NCI-H446 treated with DMSO at 0.1 percent for 48 hours (cell line): ENCODE measurements around the gene PTPN11.
A peak's percentile ranks its signal among the peaks of the same experiment; 100 is the strongest.
"Not testable (repeated sequence)": the region's sequence is repeated elsewhere in the genome, so short reads cannot be mapped to it uniquely, and the experiment has no call there.

Source experiments
- DNase-seq: peaks from one replicate; lab custom pipeline; 2025; lab: John Stamatoyannopoulos, UW

The PTPN11 gene

DNA sequence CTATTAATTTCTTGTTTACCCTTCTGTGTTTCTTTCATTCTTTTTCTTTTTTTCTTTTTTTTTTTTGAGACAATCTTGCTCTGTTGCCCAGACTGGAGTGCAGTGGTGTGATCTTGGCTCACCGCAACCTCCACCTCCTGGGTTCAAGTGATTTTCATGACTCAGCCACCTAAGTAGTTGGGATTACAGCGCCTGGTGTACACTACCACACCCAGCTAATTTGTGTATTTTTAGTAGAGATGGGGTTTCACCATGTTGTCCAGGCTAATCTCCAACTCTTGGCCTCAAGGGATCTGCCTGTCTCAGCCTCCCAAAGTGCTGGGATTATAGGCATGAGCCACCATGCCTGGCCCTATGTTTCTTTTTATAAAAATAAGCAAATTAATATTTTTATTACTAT lies 29.4 kb downstream of the PTPN11 start:
- DNase-seq = not testable (repeated sequence)

DNA sequence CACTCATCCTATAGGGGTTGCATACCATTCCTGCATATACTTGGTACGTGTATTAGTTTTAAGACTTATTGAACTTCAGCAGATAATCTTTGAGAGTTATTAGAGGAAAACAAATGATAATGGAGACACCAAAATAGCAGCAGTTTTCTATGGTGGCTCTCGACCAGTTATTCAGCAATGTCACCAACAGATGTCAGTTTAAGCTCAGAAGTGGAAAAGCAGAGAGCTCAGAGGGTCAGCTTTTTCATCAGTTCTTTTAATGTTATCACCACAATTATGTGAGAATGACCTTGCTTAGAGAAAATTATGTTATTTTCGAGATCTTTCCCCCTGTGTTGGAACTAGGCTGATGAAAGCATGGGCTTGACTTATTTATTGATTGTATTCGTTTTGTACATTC lies 32.0 kb downstream of the PTPN11 start:
- DNase-seq = peak; percentile 3

DNA sequence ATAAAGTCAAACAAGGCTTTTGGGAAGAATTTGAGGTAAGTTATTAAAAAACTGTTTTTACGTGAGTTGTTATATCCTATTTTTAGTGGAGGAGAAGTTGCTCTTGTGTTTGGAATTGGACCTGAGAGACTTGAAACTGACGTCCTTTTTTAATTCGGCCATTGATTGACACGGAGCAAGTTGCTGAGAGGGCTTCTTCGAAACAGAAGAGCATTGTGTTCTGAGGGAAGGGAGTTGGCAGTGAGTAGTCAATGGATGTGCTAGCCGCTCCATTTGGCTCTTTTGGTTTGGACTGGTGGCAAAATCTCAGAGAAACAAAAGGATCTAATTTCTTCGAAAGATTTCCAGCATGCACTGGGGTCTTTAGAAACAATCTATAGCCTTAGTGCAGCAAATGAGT lies 37.3 kb downstream of the PTPN11 start:
- no peak for DNase-seq

DNA sequence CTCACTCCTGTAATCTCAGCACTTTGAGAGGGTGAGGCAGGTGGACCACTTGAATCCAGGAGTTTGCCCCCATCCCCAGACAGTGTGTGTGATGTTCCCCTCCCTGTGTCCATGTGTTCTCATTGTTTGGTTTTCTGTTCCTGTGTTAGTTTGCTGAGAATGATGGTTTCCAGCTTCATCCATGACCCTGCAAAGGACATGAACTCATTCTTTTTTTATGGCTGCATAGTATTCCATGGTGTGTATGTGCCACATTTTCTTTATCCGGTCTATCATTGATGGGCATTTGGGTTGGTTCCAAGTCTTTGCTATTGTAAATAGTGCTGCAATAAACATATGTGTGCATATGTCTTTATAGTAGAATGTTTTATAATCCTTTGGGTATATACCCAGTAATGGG lies 38.4 kb downstream of the PTPN11 start:
- not testable (repeated sequence) for DNase-seq

DNA sequence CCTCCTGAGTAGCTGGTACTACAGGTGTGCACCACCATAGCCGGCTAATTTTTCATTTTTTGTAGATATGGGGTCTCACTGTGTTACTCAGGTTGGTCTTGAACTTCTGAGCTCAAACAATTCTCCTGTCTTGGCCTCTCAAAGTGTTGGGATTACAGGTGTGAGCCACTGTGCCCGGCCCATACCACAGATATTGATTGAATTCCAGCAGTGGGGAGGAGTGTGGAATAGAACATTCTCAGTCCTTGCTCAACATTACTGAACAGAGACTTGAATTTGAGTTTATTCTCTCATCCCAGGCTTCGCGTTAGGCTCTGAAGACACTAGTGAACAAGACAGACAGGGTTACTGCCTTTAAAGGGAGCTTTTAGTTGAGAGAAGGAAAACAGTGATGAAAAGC lies 39.6 kb downstream of the PTPN11 start:
- no peak for DNase-seq

DNA sequence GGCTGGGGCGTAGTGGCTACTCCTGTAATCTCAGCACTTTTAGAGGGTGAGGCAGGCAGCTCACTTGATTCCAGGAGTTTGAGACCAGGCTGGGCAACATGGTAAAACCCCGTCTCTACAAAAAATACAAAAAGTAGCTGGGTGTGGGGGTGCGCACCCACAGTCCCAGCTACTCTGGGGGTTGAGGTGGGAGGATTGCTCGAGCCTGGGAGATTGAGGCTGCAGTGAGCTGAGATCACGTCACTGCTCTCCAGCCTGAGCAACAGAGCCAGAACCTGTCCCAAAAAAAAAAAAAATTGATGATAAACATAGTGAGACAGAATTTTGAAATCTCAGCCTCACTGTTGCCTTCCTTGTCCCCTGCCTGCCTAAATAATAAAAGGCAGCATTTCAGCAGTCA lies 40.0 kb downstream of the PTPN11 start:
- DNase-seq = no peak

DNA sequence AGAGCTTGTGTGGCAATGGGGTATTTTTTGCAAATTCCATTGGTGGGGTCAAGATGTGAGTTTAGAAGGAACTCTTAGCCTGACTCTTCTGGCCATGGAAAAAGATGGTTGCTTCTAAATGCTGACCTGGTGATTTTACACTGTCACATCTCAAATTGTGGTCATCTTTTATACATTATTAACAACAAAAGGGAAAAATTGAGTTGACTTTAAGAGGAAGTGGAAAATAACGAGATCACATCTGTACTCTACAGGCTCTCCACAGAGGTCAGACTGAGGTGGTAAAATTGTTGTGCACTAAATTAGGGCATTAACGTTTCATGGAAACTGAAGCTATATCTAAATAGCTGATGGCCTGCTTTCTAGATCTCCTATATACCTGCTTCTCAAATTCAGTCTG lies 44.7 kb downstream of the PTPN11 start:
- no peak for DNase-seq

DNA sequence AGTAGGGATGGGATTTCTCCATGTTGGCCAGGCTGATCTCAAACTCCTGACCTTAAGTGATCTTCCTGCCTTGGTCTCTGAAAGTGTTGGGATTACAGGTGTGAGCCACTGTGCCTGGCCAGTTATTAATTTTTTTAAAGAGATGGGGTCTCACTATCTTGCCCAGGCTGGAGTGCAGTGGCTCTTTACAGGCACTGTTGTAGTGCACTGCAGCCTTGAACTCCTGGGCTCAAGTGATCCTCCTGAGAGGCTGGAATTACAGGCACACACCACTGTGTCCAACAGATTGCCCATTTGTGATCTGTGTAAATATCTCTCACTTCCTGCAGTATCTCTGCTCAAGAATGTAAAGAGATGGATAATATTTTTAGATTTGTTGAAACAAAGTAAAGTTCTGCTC lies 45.9 kb downstream of the PTPN11 start:
- DNase-seq = no peak

DNA sequence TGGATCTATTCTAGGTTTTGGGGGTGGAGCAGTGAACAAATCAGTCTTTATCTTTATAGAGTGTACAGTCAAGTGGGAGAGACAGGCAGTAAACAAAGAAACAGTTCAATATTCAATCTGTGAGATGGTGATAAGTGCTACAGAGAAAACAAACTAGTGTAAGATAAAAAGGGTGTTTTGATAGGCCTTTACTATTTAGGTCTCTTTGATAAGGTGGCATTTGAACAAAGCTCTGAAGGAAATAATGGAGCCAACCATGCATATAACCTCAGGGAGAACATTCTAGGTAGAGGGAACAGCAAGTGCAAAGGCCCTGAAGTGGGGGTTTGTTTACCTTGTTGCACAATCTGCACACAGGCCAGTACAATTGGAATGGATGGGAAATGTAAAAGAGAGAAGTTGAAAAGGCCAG lies 47.3 kb downstream of the PTPN11 start:
- no peak for DNase-seq

DNA sequence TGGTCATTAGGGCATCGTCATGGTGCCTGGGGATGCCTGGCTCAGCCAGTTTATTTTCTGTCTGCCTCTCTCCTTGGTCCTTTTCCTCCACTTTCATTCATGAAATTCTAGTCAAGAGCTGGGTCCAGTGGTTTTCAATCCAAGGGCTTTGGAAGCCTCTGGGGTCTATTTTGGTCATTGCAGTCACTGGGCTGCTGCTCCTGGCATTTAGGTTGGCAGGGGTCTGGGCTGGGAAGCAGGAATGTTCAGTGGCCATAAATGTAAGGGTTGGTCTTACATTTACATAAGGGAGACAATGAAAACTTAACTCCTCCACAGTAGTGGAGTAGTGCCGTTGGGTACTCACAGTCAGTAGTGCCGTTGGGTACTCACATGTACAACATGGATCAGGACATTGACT lies 48.1 kb downstream of the PTPN11 start:
- DNase-seq = no peak

DNA sequence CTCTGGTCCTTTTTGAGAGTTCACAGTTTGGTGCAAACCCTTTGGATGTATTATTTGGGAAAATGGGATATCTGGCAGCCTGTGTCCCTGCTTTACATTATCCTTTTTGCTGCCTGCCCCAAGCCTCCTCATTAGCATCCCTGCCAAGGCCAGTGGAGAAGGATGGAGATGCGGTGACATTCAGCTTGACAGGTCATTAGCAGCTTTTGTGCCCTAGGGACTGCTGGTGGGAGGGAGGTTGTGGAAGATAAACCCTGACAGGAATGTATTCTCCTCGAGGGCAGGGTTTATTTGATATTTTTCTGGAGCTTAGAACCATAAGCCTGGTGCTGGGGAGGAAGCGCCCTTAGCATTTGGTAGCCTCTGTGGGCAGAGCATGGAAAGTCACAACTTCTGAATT lies 49.3 kb downstream of the PTPN11 start:
- DNase-seq = no peak

DNA sequence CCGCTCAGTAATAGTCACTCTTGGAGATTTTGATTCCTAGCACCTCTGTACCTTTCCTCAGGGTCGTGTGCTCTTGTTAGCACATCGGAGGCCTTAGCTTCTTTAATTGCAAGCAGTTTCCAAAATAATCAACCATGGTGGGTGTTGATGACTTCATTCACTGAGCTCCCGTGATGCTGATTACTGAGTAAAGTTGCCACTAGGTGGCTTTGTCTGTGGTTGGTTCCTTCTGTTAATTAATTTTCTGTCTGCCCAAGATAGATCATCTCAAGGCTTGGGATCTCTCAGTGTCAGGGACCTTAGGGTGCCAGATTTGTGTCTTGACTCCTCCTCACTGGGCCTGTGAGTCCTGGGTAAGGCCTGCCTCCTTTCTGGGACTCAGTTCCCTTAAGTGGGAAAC lies 54.3 kb downstream of the PTPN11 start:
- peak; percentile 3 for DNase-seq

DNA sequence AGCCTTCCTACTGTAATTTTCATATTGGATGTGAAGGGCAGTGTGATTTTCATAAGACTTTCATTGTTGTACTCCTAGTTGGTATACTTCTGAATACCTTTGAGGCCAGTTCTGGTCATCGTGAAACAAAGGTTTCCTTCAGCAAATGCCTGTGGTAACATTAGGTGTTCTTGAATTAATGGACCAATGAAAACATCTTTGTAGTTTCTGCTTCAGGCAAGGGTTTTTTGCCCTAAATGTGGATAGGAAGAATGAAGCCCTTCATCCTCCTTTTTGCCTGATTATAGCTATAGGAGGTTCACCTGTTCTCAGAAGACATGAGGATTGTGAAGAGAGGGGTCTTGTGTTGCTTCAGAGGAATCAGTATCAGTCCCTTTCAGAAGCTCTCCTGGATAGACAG lies 60.7 kb downstream of the PTPN11 start:
- no peak for DNase-seq

DNA sequence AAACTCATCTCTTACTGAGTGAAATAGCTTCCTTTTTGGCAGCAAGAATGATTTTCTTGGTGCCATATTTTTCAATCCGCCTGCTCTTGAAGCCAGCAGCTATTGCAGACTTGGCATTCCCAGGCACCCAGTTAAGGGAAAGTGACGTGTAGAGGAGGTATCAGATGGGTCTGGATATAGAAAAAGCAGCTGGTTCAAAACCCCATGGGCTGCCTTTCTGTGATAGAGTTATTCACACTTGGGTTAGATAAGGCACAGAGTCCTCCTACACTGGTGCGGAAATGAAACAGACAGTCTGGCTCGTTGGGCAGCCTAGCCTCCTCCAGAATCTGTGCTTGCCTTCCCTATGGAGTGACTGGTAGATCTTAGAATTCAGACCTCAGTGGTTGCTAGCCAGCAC lies 62.2 kb downstream of the PTPN11 start:
- DNase-seq = peak; percentile 51

DNA sequence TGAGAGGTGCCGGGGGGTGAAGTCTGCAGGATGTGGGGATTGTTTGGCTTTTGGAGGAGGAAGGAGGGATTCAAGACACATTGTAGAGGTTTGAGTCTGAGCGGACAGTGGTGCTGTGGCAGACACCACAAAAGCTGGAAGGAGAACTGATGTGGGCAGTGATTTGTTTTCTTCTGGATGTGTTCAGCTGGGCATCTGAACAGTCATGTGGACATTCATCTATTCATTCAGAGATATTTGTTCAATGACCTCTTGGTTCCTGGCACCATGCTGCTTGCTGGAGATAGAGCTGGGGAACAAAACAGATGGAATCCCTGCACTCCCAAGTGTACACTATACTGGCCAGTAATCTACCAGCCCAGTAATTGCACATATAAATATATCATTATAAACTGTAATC lies 64.0 kb downstream of the PTPN11 start:
- no peak for DNase-seq

DNA sequence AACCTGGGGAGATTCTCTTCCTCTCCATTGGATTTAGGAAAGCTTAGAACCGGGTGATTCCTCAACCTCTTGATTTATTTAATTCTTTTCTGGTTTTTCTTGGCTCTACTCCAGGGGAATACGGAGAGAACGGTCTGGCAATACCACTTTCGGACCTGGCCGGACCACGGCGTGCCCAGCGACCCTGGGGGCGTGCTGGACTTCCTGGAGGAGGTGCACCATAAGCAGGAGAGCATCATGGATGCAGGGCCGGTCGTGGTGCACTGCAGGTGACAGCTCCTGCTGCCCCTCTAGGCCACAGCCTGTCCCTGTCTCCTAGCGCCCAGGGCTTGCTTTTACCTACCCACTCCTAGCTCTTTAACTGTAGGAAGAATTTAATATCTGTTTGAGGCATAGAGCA lies 67.6 kb downstream of the PTPN11 start:
- no peak for DNase-seq

DNA sequence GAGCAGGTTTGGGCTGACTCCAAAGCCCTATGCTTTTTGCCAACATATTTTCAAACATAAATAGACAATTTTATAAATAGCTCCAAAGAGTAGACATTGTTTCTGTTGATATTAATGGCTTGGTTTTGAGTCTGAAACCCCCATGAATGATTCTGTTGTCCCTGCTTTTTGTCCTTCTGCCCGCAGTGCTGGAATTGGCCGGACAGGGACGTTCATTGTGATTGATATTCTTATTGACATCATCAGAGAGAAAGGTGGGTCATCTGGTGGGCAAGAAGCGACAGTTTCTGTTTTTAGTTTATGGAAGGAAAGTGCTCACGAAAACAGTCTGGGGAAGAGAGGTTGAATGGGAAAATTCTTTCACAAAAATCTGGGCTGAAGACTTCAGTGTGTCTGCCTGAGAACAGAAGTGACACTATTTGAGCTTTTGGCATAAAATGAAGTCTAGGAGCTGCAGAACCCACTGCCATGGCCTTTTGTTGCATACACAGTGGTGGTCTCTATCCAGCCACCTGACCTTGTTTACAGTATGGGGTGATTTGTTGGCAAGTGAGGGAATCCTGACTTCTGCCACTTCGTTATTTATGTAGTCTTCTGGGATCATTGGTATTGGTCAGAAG lies 69.6 kb downstream of the PTPN11 start:
- no peak for DNase-seq

DNA sequence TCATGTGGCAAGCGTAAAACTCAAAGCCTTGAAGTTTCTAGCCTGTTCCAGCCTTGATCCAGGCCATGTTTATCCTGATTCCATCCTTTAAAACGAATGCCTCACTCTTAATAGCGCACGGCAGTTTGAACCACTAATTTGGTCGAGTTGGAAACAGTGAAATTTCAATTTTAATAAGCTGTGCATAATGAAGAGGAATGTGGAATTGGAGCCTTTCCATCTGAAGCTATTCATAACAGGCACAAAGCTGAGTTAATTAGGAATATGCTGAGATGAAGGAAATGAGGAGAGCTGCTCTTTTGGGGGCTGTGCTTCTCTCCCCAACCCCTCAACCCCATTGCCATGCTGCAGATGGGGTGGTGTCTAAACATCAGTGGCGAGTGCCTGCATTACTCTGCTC lies 70.7 kb downstream of the PTPN11 start:
- DNase-seq = no peak

DNA sequence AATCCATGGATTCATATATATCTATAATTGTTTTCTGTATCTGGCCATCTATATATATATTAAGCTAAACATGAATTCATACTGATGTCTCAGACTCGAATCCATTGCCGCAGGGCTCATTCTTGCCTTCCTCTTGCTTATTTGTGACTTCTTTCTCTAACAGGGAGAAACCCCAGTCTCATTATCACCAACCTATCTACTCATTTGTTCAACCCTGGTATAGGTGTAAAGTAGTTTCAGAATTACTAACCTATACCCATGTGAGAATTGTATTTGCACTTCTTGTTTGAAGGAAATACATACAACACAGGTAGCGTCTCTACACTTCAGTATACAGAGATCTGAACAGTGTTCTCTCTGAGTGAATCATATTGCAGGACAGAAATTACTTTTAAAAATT lies 77.7 kb downstream of the PTPN11 start:
- no peak for DNase-seq

DNA sequence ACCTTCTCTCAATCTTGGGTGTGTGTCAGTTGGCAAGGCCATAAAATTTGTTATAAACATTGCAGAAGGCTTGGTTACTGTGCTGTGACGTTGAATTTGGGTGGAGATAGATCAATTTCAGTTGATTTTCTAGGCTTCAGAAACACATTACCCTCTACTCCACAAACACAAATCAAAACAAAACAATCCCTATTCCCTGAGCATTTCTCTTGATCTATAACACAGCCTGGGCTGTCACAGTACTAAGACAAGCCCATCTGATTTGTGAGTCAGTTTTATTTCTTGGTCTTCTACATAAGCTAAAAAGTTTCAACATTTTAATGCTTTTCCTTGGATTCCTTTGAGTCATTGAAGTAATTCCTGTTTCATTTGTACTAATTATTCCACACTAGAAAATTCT lies 79.8 kb downstream of the PTPN11 start:
- DNase-seq = no peak

DNA sequence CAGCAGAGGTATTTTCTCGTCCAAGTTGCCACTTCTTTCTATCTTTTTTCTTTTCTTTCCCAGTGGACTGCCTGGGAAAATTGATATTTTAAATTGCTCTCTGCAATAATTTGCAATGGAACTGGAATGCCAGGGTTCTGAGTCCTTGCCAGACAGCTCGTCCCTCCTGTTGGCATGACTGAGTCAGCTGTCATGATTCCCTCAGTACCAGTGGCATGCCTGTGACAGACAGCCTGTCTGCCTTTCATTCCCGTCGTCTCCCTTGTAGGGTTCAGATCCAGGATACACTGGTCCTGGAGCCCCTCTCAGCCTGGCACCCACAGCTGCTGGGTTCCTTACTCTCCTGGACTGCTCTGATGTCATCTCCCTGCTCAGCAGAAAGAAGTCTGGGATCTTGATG lies 84.8 kb downstream of the PTPN11 start:
- DNase-seq = no peak

DNA sequence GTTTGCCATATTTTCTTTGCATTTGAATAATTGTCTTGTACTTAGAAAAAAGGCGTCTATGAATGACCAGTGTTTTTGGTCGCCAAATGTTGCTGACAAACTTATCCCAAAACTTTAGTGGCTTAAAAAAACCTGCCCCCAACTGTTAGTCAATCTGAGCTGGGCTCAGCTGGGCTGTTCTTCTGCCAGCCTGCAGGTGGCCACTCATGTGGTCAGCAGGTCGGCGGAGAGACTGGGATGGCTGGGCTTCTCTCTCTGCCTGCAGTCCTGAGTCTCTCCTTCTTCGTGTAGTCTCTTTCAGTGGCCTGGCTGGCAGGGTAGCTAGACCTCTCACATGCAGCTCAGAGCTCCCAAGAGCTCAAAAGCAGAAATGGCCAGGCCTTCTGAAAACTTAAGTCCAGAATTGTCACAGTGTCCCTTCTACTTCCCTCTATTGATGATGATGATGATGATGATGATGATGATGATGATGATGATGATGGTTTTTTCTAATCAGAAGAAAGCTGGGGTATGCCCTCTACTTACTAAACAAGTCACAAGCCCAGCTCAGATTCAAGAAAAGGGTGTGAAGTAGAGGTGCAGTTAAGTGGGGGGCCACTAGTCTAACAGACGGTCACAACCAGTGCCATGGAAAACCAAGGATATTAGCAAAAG lies 87.9 kb downstream of the PTPN11 start:
- DNase-seq = no peak

DNA sequence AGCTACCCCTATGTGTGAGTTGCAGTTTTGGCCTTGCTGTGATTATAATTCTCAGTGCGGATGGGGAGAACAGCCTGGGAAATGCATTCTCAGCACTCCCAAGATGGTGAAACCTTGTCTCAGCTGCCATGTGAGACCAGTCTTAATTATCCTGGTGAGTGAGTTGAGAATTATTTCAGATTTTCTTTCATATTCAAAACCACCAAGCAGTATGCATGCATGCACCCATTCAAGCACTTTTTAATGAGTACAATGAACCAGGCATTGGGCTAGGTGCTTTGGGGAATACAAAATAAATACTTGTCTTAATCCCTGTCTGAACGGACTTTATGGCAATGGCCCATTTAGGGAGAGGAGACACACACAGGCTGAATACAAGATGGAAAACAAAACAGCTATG lies 94.7 kb downstream of the PTPN11 start:
- DNase-seq = no peak

DNA sequence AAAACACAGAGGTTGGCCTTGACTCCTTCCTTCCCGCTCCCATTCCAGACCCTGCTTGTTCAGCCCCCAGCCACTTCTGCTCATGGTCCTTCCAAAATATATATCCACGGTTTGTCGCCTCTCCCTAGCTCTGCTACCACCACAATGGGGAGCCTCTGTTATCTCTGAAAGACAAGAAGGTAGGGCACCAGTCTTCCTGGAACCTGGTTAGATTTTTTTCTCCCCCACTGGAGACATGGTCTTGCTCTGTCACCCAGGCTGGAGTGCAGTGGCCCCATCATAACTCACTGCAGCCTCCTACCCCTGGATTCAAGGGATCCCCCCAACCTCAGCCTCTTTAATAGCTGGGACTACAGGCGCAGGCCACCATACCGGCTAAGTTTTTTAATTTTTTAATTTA lies 95.7 kb downstream of the PTPN11 start:
- no peak for DNase-seq
